ENCODE results near the gene AKT3. TPM values are rescaled to one million over a fixed set of nuclear protein-coding genes. Genes with fewer than 3 reads are reported as not detected.

Gene AKT3
- total RNA-seq, 1 experiment from 2014 or later = 18.7 TPM

- ChIA-PET CTCF (no interaction called here), POLR2A (ENCODE audit: unreplicated experiment) (no interaction called here)
- no TSS peak for BruUV-seq (replicated peaks)
- no peak overlapping the region for H3K27ac ChIP-seq (ENCODE audit: low read length)
- H3F3A ChIP-seq (ENCODE audit: low read length, unreplicated experiment) = no peaks in the 10 kb centered on the region
- TF ChIP-seq EZH2phosphoT487 (IDR thresholded peaks at IDR 0.05; ENCODE audit: borderline replicate concordance, low read length) = no peak
- no peak for TF ChIP-seq EZH2 (IDR thresholded peaks at IDR 0.05; ENCODE audit: low read length, unreplicated experiment)
- TF ChIP-seq CTCF (conservative IDR thresholded peaks at IDR 0.05; ENCODE audit: low read depth, low read length) = no peak
- DNase-seq (no peak), ATAC-seq (no peak)
- no peaks in the 10 kb centered on the region for H3K79me2 ChIP-seq (ENCODE audit: low read length)
- no peaks in the 10 kb centered on the region for H3K9me2 ChIP-seq (replicated peaks; ENCODE audit: low read length)
- H3K4me1 ChIP-seq (ENCODE audit: insufficient read depth, low read length) = no peaks in the 10 kb centered on the region
- H3K36me3 ChIP-seq (ENCODE audit: low read depth, low read length) = peaks cover 22% of the 10 kb centered on the region
- H2AFZ ChIP-seq (ENCODE audit: low read length) = no peak overlapping the region
- H4K20me1 ChIP-seq (ENCODE audit: low read length) = no peaks in the 10 kb centered on the region
- peaks cover 8% of the 10 kb centered on the region for H3K9me3 ChIP-seq (ENCODE audit: low read length)
- intact Hi-C loops (cut with micrococcal nuclease) = no loop called here
- no peak overlapping the region for H3K4me3 ChIP-seq (ENCODE audit: low read length)
- H3K9ac ChIP-seq (ENCODE audit: low read length) = no peak overlapping the region
- no peaks in the 10 kb centered on the region for H3K27me3 ChIP-seq (ENCODE audit: low read length)
- H3K4me2 ChIP-seq (ENCODE audit: low read length) = no peak overlapping the region
Observed at GRCh38 chr1:243645281-243645680, 204.8 kb downstream of the AKT3 start.

- Histone ChIP-seq H2AFZ (ENCODE audit: low read length) (no peak overlapping the region), H3K27me3 (ENCODE audit: low read length) (no peaks in the 10 kb centered on the region), H3K4me3 (ENCODE audit: low read length) (no peak overlapping the region), H3K4me1 (ENCODE audit: insufficient read depth, low read length) (no peaks in the 10 kb centered on the region), H3K79me2 (ENCODE audit: low read length) (no peaks in the 10 kb centered on the region), H3K36me3 (ENCODE audit: low read depth, low read length) (peaks cover 18% of the 10 kb centered on the region), H3K9me3 (ENCODE audit: low read length) (peaks cover 8% of the 10 kb centered on the region), H3K9ac (ENCODE audit: low read length) (no peak overlapping the region), H3F3A (ENCODE audit: low read length, unreplicated experiment) (no peaks in the 10 kb centered on the region), H3K27ac (ENCODE audit: low read length) (no peak overlapping the region), H4K20me1 (ENCODE audit: low read length) (no peaks in the 10 kb centered on the region), H3K4me2 (ENCODE audit: low read length) (no peak overlapping the region), H3K9me2 (replicated peaks; ENCODE audit: low read length) (no peaks in the 10 kb centered on the region)
- intact Hi-C loops (cut with micrococcal nuclease) = no loop called here
- ChIA-PET POLR2A (ENCODE audit: unreplicated experiment) (no interaction called here), CTCF (no interaction called here)
- no TSS peak for BruUV-seq (replicated peaks)
- DNase-seq (no peak), ATAC-seq (no peak)
- TF ChIP-seq CTCF (conservative IDR thresholded peaks at IDR 0.05; ENCODE audit: low read depth, low read length) (no peak), EZH2 (IDR thresholded peaks at IDR 0.05; ENCODE audit: low read length, unreplicated experiment) (no peak), EZH2phosphoT487 (IDR thresholded peaks at IDR 0.05; ENCODE audit: borderline replicate concordance, low read length) (no peak)
Observed at GRCh38 chr1:243642936-243643335, 207.1 kb downstream of the AKT3 start.

GRCh38 chr1:243639027-243639658 is 210.9 kb downstream of the AKT3 start:
- no peaks in the 10 kb centered on the region for H3K9me2 ChIP-seq (replicated peaks; ENCODE audit: low read length)
- intact Hi-C loops (cut with micrococcal nuclease) = no loop called here
- no peak for DNase-seq
- no peak overlapping the region for H3K4me3 ChIP-seq (ENCODE audit: low read length)
- H4K20me1 ChIP-seq (ENCODE audit: low read length) = no peaks in the 10 kb centered on the region
- no peak for ATAC-seq
- no peak overlapping the region for H3K4me2 ChIP-seq (ENCODE audit: low read length)
- H3K9me3 ChIP-seq (ENCODE audit: low read length) = no peaks in the 10 kb centered on the region
- H3K79me2 ChIP-seq (ENCODE audit: low read length) = no peaks in the 10 kb centered on the region
- POLR2A ChIA-PET (ENCODE audit: unreplicated experiment) = no interaction called here
- no TSS peak for BruUV-seq (replicated peaks)
- H3K27me3 ChIP-seq (ENCODE audit: low read length) = no peaks in the 10 kb centered on the region
- H3K36me3 ChIP-seq (ENCODE audit: low read depth, low read length) = no peaks in the 10 kb centered on the region
- H3F3A ChIP-seq (ENCODE audit: low read length, unreplicated experiment) = no peaks in the 10 kb centered on the region
- no peak for TF ChIP-seq EZH2phosphoT487 (IDR thresholded peaks at IDR 0.05; ENCODE audit: borderline replicate concordance, low read length)
- no peaks in the 10 kb centered on the region for H3K4me1 ChIP-seq (ENCODE audit: insufficient read depth, low read length)
- no peak overlapping the region for H2AFZ ChIP-seq (ENCODE audit: low read length)
- no peak overlapping the region for H3K27ac ChIP-seq (ENCODE audit: low read length)
- CTCF ChIA-PET = no interaction called here
- H3K9ac ChIP-seq (ENCODE audit: low read length) = no peak overlapping the region
